ENCODE measurements around the gene SNX13. TPM values are rescaled to one million over a fixed set of nuclear protein-coding genes. Genes with fewer than 3 reads are reported as not detected.

Gene SNX13
- total RNA-seq (2014; rRNA removed; shearing (Covaris generic); ENCODE audit: low replicate concordance): 8.6 and 33.8 TPM in 2 replicates

DNA sequence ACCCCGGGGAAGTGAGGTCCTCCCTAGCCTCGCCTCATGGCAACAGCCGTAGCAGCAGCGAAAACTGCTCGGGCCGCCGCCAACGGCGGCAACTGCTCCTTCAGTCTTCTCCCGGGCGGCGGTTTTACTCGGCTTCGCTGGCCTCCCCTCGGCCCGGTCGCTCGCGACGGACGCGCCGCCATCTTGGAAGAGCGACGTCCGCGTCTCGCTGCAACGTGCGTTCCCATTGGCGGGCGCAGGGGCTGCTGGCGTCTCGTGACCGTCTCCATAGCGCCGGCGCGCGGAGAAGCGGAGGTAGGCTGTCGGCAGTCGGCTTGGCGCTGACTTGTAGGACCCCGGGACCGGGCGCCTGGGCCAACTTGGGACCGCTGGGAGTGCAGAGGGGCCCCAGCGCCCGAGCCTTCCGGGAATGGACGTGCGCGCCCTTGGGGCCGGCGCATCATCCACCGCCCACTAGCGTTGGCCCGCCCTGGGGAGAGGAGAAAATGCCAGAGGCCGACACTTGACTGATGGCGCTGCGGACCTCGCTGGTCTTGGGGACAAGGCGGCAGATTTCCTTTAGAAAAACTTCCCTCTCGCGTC is at the start of gene SNX13:
Gene SNX13 (minus strand): TSS at position 193 of the 582 bp plus-strand sequence. CDS start 199 bp downstream, outside the sequence.
- H3K36me3 ChIP-seq: peaks cover 5% of the 10 kb centered on the region; the same call in 1 of the 2 replicates
- H3K4me3 ChIP-seq: peak within 1 kb of the TSS; percentile 73
- no peaks in the 10 kb centered on the region for H3K27me3 ChIP-seq
- H3K9me3 ChIP-seq: no peaks in the 10 kb centered on the region
- peak; percentile 93 for DNase-seq

- DNase-seq: no peak
- no peaks in the 10 kb centered on the region for H3K36me3 ChIP-seq
- H3K4me3 ChIP-seq: no peak overlapping the region
- H3K27me3 ChIP-seq: no peaks in the 10 kb centered on the region
- H3K9me3 ChIP-seq: no peaks in the 10 kb centered on the region
These were observed 49.3 kb upstream of the SNX13 start for GRCh38 chr7:17989546-17989945.

DNA sequence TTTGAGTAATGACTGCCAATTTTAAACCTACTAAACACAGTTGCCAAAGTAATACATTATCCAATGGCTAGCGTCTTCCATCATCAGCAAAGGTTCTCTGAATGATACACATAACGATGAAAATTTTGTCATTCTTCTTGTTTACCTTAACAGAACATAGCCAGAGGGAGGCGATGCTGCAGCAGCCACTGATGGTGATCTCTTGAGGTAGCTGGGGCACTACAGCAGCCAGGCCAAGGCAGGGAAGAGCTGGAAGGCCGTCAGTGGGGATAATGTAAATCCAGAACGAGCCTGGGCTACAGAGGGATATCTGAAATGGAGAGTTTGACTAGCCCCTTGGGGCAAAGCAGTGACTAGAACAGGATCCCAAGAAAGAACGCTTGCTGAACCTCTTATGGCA is 48.6 kb upstream of the SNX13 start:
- Histone ChIP-seq H3K36me3 (no peaks in the 10 kb centered on the region), H3K9me3 (no peaks in the 10 kb centered on the region), H3K4me3 (no peak overlapping the region), H3K27me3 (no peaks in the 10 kb centered on the region)
- no peak for DNase-seq

GRCh38 chr7:17988141-17988540 is 47.8 kb upstream of the SNX13 start:
- Histone ChIP-seq H3K4me3 (no peak overlapping the region), H3K9me3 (no peaks in the 10 kb centered on the region), H3K36me3 (no peaks in the 10 kb centered on the region), H3K27me3 (no peaks in the 10 kb centered on the region)
- DNase-seq: no peak

- no peaks in the 10 kb centered on the region for H3K9me3 ChIP-seq
- no peak for DNase-seq
- H3K4me3 ChIP-seq: no peak overlapping the region
- no peaks in the 10 kb centered on the region for H3K36me3 ChIP-seq
- H3K27me3 ChIP-seq: no peaks in the 10 kb centered on the region
These were observed 46.6 kb upstream of the SNX13 start for GRCh38 chr7:17986851-17987250.

GRCh38 chr7:17985473-17986239 is 45.4 kb upstream of the SNX13 start:
- Histone ChIP-seq H3K27me3 (no peaks in the 10 kb centered on the region), H3K36me3 (no peaks in the 10 kb centered on the region), H3K4me3 (no peak overlapping the region), H3K9me3 (no peaks in the 10 kb centered on the region)
- no peak for DNase-seq

- no peak for DNase-seq
- Histone ChIP-seq H3K36me3 (no peaks in the 10 kb centered on the region), H3K4me3 (no peak overlapping the region), H3K27me3 (no peaks in the 10 kb centered on the region), H3K9me3 (no peaks in the 10 kb centered on the region)
These were observed 44.0 kb upstream of the SNX13 start for GRCh38 chr7:17984288-17984687.

GRCh38 chr7:17983221-17984062 is 43.1 kb upstream of the SNX13 start:
- H3K4me3 ChIP-seq: no peak overlapping the region
- DNase-seq: no peak
- no peaks in the 10 kb centered on the region for H3K9me3 ChIP-seq
- no peaks in the 10 kb centered on the region for H3K36me3 ChIP-seq
- H3K27me3 ChIP-seq: no peaks in the 10 kb centered on the region

- Histone ChIP-seq H3K9me3 (no peaks in the 10 kb centered on the region), H3K4me3 (no peak overlapping the region), H3K27me3 (no peaks in the 10 kb centered on the region), H3K36me3 (no peaks in the 10 kb centered on the region)
- DNase-seq: no peak
These were observed 36.7 kb upstream of the SNX13 start for GRCh38 chr7:17976952-17977351.

DNA sequence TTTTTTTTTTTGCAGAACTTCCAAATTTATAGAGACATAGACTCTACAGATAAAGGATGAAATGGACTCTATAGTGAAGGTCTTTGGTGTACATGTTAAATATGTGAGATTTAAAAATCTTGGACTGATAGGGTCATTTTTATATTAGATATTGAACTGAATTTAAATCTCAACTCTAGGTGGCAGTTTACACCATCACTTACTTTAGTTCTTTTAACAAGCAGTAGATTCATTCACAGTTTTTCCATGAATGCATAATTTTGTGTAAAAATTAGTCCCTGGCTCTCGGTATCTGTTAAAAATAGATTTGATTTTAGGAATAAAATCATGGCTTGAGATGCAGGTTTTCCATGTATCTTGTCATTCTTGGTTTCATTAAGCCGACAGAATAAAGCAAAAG is 31.1 kb upstream of the SNX13 start:
- H3K9me3 ChIP-seq: no peaks in the 10 kb centered on the region
- H3K4me3 ChIP-seq: no peak overlapping the region
- H3K36me3 ChIP-seq: no peaks in the 10 kb centered on the region
- no peak for DNase-seq
- H3K27me3 ChIP-seq: no peaks in the 10 kb centered on the region

DNA sequence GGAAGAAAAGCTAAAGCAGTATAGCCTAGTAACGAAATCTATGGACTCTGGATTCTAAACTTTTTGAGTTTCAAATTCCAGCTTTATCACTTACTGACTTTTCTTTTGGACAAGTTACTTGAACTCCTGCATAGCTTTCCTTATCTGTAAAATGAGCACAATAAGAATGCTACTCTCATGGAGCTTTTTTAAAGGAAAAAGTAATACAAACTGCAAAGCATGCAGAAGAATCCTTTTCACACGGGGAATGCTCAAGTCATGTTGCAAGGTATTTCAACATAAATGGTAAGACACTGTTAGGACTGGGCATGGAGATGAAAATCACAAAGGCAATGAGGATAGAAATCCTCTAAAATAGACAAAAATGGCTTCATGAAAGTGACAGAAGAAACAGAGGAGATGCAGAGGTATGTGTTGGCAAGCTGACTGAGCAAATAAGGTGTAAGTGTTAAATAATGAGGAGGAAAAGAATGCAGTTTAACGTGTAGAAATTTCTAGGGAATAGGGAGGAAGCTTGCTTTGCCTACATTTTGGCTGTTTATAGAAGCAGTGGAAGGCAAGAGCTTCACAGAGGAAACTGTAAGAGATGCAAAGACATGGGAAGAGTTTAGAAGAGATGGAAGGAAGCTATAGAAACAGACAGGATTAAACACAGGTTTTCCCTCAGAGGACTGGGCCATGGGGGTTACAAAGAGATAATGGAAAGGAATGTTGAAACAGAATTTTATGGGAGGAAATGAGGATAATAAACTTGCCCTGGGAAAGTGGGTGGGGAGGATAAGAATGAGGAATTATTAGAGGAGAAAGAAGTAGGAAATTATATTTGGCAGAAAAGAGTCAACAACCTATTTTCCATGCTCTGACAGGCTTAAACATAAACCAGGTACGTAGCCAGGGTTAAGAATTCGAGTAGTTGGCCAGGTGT is 28.8 kb upstream of the SNX13 start:
- Histone ChIP-seq H3K27me3 (no peaks in the 10 kb centered on the region), H3K36me3 (no peaks in the 10 kb centered on the region), H3K9me3 (no peaks in the 10 kb centered on the region; the same call in 1 of the 2 replicates), H3K4me3 (no peak overlapping the region)
- no peak for DNase-seq

- H3K27me3 ChIP-seq: no peaks in the 10 kb centered on the region
- no peaks in the 10 kb centered on the region for H3K36me3 ChIP-seq
- DNase-seq: no peak
- H3K4me3 ChIP-seq: no peak overlapping the region
- no peaks in the 10 kb centered on the region; the same call in 1 of the 2 replicates for H3K9me3 ChIP-seq
These were observed 26.4 kb upstream of the SNX13 start for GRCh38 chr7:17966706-17967105.

- no peaks in the 10 kb centered on the region; the same call in 1 of the 2 replicates for H3K9me3 ChIP-seq
- H3K27me3 ChIP-seq: no peaks in the 10 kb centered on the region
- H3K36me3 ChIP-seq: no peaks in the 10 kb centered on the region
- DNase-seq: peak; percentile 9
- H3K4me3 ChIP-seq: no peak overlapping the region
These were observed 25.3 kb upstream of the SNX13 start for GRCh38 chr7:17965603-17966002.

- DNase-seq: peak; percentile 60
- no peaks in the 10 kb centered on the region for H3K27me3 ChIP-seq
- no peaks in the 10 kb centered on the region for H3K36me3 ChIP-seq
- no peaks in the 10 kb centered on the region; the same call in 1 of the 2 replicates for H3K9me3 ChIP-seq
- H3K4me3 ChIP-seq: no peak overlapping the region
These were observed 23.0 kb upstream of the SNX13 start for GRCh38 chr7:17963281-17963680.

- no peak overlapping the region for H3K4me3 ChIP-seq
- no peak for DNase-seq
- no peaks in the 10 kb centered on the region for H3K27me3 ChIP-seq
- no peaks in the 10 kb centered on the region for H3K36me3 ChIP-seq
- H3K9me3 ChIP-seq: no peaks in the 10 kb centered on the region; the same call in 1 of the 2 replicates
These were observed 22.4 kb upstream of the SNX13 start for GRCh38 chr7:17962652-17963051.

DNA sequence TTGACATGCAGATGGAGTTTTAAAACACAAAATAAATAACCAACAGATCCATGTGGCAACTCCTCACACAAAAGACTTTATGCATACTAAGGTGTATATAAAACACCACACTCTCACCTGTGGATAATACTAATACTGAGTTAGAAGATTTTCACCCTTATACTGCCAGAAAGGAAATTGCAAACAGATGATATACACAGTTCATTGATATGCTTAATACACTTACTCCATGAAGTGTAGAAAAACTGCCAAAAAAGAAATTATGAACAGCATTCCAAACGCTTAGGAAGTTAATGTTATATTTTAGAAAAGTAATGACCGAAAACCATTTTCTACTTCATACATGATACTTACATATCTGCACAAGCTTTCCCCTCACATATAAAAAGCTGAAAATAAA is 17.6 kb upstream of the SNX13 start:
- H3K9me3 ChIP-seq: no peaks in the 10 kb centered on the region
- H3K4me3 ChIP-seq: no peak overlapping the region
- DNase-seq: no peak
- no peaks in the 10 kb centered on the region for H3K27me3 ChIP-seq
- H3K36me3 ChIP-seq: no peaks in the 10 kb centered on the region
